GM12873 (cell line): ENCODE data around the gene CSF2.

Source experiments
- CTCF ChIP-seq: IDR thresholded peaks from 2 replicates; pipeline ENCODE4 v1.5.1; 2012; ENCODE audit warnings: low read depth, mild to moderate bottlenecking, moderate library complexity, low read length, control low read depth; ENCODE audit not compliant: insufficient read depth; ENCODE audit errors: missing control alignments

The CSF2 gene

GRCh38 chr5:132112111-132112510 lies 38.5 kb downstream of the CSF2 start:
- TF ChIP-seq CTCF, result no peak

- TF ChIP-seq CTCF, result no peak
Measured at GRCh38 chr5:132114150-132115121, 40.8 kb downstream of the CSF2 start.

DNA sequence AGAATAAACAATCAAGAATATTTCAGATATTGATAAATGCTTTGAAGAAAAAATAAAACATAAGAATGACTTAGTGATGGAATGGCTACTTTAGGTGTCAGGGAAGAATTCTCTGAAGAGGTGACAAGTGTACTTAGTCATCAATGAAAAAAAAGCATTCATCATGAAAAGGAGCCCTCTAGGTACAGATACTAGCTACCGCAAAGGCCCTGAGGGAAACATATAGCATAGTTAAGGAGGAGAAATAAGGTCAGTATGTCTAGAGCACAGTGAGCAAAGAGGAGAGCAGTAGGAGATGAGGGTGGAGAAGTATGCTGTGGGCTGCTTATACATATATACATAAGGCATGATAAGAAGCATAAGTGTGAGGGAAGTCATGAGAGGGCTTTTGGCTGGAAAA lies 41.8 kb downstream of the CSF2 start:
- TF ChIP-seq CTCF, result no peak

DNA sequence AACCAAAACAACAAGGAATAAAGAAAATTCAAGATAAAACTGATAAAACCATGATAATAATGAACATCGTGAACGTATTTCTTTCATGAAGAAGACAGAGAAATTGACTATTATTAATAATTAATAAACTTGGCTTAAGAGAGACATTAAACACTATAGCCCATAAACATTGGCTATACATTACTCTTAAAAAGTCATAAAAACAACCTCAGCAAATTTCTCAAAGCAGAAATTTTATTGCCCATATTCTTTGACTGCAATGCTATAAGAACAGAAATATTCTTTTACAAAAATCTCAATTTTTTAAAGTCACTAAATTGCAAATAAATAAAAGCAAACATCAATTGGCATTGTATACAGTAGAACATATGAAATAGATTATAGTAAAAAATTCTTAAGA lies 42.5 kb downstream of the CSF2 start:
- no peak for TF ChIP-seq CTCF
